Erythroblast (primary cell): ENCODE measurements around the gene PCDHGA10.
"Not testable (repeated sequence)": the region's sequence is repeated elsewhere in the genome, so short reads cannot be mapped to it uniquely, and the experiment has no call there.

ENCODE experiments used
- GATA1 ChIP-seq: IDR thresholded peaks from 2 replicates; pipeline ENCODE4 v1.6.1; 2011; ENCODE audit warnings: low read depth, mild to moderate bottlenecking, control low read depth, low read length, moderate library complexity
- POLR2A ChIP-seq: IDR thresholded peaks from 2 replicates; pipeline ENCODE4 v1.6.1; 2011; ENCODE audit warnings: mild to moderate bottlenecking, low read length

GRCh38 chr5:141375444-141376155 lies 37.2 kb upstream of the PCDHGA10 start:
- TF ChIP-seq POLR2A, GATA1: not testable (repeated sequence)
